HepG2 (cell line): ENCODE results near the gene ARCN1. TPM values are rescaled to one million over a fixed set of nuclear protein-coding genes. Genes with fewer than 3 reads are reported as not detected.

Experiments used
- ATAC-seq: fragments of 200-7000 bp; cut with Tn5 transposase; 3 replicates; pipeline ENCODE4 v1.9.1; 2020; ENCODE audit warnings: mild to moderate bottlenecking, moderate library complexity
- BruUV-seq: library from RNA; stranded (reverse); fragments of 400-500 nt; replicated peaks from 2 replicates; lab custom pipeline; 2021; lab: Mats Ljungman, UMichigan
- CTCF ChIA-PET: fragments of 300-600 bp; formaldehyde crosslinking; extraction: SDS; loops from one replicate; lab custom pipeline; 2021; ENCODE audit warnings: low total read pairs, inconsistent platforms, low intra/inter-chr PET ratio; lab: Yijun Ruan, JAX
- POLR2A ChIA-PET: fragments of 350-600 bp; sonication (Branson Sonifier 250); formaldehyde crosslinking; loops from one replicate; lab custom pipeline; 2020; ENCODE audit warnings: antibody characterized with exemption, inconsistent platforms; lab: Yijun Ruan, JAX
- DNase-seq: peaks from one replicate; pipeline ENCODE4 v3.0.0-alpha.2; 2015; ENCODE audit warnings: low spot score
- FAIRE-seq: peaks from 3 replicates; lab custom pipeline; 2011; peaks lifted over from hg19 to GRCh38; lab: Jason Lieb, UNC
- H2AFZ ChIP-seq: one replicate; pipeline ENCODE4 v1.6.1; 2011; ENCODE audit warnings: low read length, inconsistent platforms
- H3K27ac ChIP-seq: fragments of 300-600 bp; 3 replicates; pipeline ENCODE4 v1.8.0; 2011; ENCODE audit warnings: mixed run types, mild to moderate bottlenecking, mixed read lengths, low read length, inconsistent platforms; ENCODE audit not compliant: insufficient read depth; ENCODE audit errors: extremely low read length
- H3K27me3 ChIP-seq, 2 experiments: fragments of 200-600 bp in 1 of 2; 2 replicates in 1 of 2; 3 replicates in 1 of 2; pipeline versions ENCODE4 v1.6.0 to v1.8.0; 2011; ENCODE audit warnings: low read length in 2 of 2, mild to moderate bottlenecking in 2 of 2, moderate library complexity in 2 of 2, inconsistent platforms in 1 of 2; ENCODE audit not compliant: insufficient read depth in 2 of 2, control insufficient read depth in 1 of 2
- H3K36me3 ChIP-seq, 2 experiments: fragments of 200-600 bp in 1 of 2; replicated peaks in 1 of 2; 2 replicates in 1 of 2; 3 replicates in 1 of 2; pipeline versions ENCODE4 v1.5.1 to v1.8.0; 2011; ENCODE audit warnings: low read length in 2 of 2, inconsistent platforms in 1 of 2; ENCODE audit not compliant: insufficient read depth in 2 of 2, control insufficient read depth in 1 of 2
- H3K4me1 ChIP-seq: 2 replicates; pipeline ENCODE4 v1.5.1; 2012; ENCODE audit warnings: low read length, inconsistent platforms; ENCODE audit not compliant: insufficient read depth
- H3K4me2 ChIP-seq: 2 replicates; pipeline ENCODE4 v1.6.0; 2011; ENCODE audit warnings: low read depth, low read length, inconsistent platforms
- H3K4me3 ChIP-seq, 3 experiments: fragments of 200-600 bp in 1 of 3; sonication (generic), shearing (Covaris generic) in 1 of 3; replicated peaks in 1 of 3; 2 replicates each; pipeline ENCODE4 v1.5.1; 2011 to 2016; ENCODE audit warnings: low read length in 3 of 3, inconsistent platforms in 2 of 3, low read depth in 2 of 3, mild to moderate bottlenecking in 2 of 3, control low read depth in 1 of 3, mixed read lengths in 1 of 3; ENCODE audit not compliant: insufficient read depth in 1 of 3
- H3K79me2 ChIP-seq: one replicate; pipeline ENCODE4 v1.6.1; 2011; ENCODE audit warnings: low read length, inconsistent platforms; ENCODE audit not compliant: insufficient read depth
- H3K9ac ChIP-seq: 2 replicates; pipeline ENCODE4 v1.6.0; 2011; ENCODE audit warnings: mild to moderate bottlenecking, low read depth, low read length, inconsistent platforms; ENCODE audit not compliant: insufficient read depth
- H3K9me3 ChIP-seq: 2 replicates; pipeline ENCODE4 v1.5.1; 2012; ENCODE audit warnings: mild to moderate bottlenecking, low read length
- H4K20me1 ChIP-seq: 2 replicates; pipeline ENCODE4 v1.6.0; 2011; ENCODE audit warnings: inconsistent platforms, mild to moderate bottlenecking, low read length, moderate library complexity; ENCODE audit not compliant: insufficient read depth
- ARID2 ChIP-seq: sonication (generic); formaldehyde crosslinking; IDR thresholded peaks from 2 replicates; pipeline ENCODE4 v1.8.1; 2022; ENCODE audit warnings: mild to moderate bottlenecking, missing genetic modification reagents, borderline replicate concordance
- ESRRA ChIP-seq: sonication (generic); formaldehyde crosslinking; IDR thresholded peaks from 2 replicates; pipeline ENCODE4 v1.5.1; 2020; ENCODE audit warnings: mild to moderate bottlenecking, low read depth, missing genetic modification reagents
- GTF3A ChIP-seq: sonication (generic); formaldehyde crosslinking; conservative IDR thresholded peaks from 2 replicates; pipeline ENCODE4 v1.4.0; 2020; ENCODE audit warnings: mild to moderate bottlenecking, missing genetic modification reagents
- HES4 ChIP-seq: sonication (generic); formaldehyde crosslinking; IDR thresholded peaks from 2 replicates; pipeline ENCODE4 v1.9.0; 2021; ENCODE audit warnings: mild to moderate bottlenecking, missing genetic modification reagents, borderline replicate concordance
- HNRNPLL ChIP-seq: fragments of 200-400 bp; formaldehyde crosslinking; IDR thresholded peaks from 2 replicates; pipeline ENCODE4 v1.6.1; 2017; ENCODE audit warnings: mild to moderate bottlenecking, low read depth, low read length; ENCODE audit not compliant: poor library complexity, severe bottlenecking
- MAF1 ChIP-seq: sonication (generic); formaldehyde crosslinking; IDR thresholded peaks from 2 replicates; pipeline ENCODE4 v1.5.0; 2020; ENCODE audit warnings: missing genetic modification reagents, borderline replicate concordance
- MAFK ChIP-seq, 2 experiments: IDR thresholded peaks in 1 of 2; conservative IDR thresholded peaks in 1 of 2; 2 replicates each; pipeline ENCODE4 v1.6.1; 2011; ENCODE audit warnings: improper control_type of control experiment in 2 of 2, low read length in 2 of 2
- MTA3 ChIP-seq: sonication (generic); formaldehyde crosslinking; IDR thresholded peaks from 2 replicates; pipeline ENCODE4 v1.4.0; 2020; ENCODE audit warnings: missing genetic modification reagents
- RNF2 ChIP-seq: fragments of 450-650 bp; conservative IDR thresholded peaks from 2 replicates; pipeline ENCODE4 v1.6.1; 2016; ENCODE audit warnings: low read depth
- SAP130 ChIP-seq: IDR thresholded peaks from 2 replicates; pipeline ENCODE4 v1.6.1; 2016; ENCODE audit warnings: low read depth
- SP5 ChIP-seq: IDR thresholded peaks from 2 replicates; pipeline ENCODE4 v1.6.1; 2016; ENCODE audit warnings: low read depth, borderline replicate concordance
- SSRP1 ChIP-seq: IDR thresholded peaks from 2 replicates; pipeline ENCODE4 v1.6.1; 2016; ENCODE audit warnings: control low read depth
- TBX2 ChIP-seq: sonication (generic); formaldehyde crosslinking; IDR thresholded peaks from 2 replicates; pipeline ENCODE4 v1.5.0; 2020; ENCODE audit warnings: missing genetic modification reagents, mild to moderate bottlenecking, borderline replicate concordance
- TSC22D2 ChIP-seq: sonication (generic); formaldehyde crosslinking; IDR thresholded peaks from 2 replicates; pipeline ENCODE4 v1.5.1; 2020; ENCODE audit warnings: missing genetic modification reagents, mild to moderate bottlenecking, borderline replicate concordance
- ZNF160 ChIP-seq: sonication (generic); formaldehyde crosslinking; IDR thresholded peaks from 2 replicates; pipeline ENCODE4 v1.8.0; 2022; ENCODE audit warnings: mild to moderate bottlenecking, inconsistent platforms, missing genetic modification reagents
- ZNF224 ChIP-seq: sonication (generic); formaldehyde crosslinking; IDR thresholded peaks from 2 replicates; pipeline ENCODE4 v1.5.0; 2020; ENCODE audit warnings: mild to moderate bottlenecking, missing genetic modification reagents
- ZNF564 ChIP-seq: sonication (generic); formaldehyde crosslinking; IDR thresholded peaks from 2 replicates; pipeline ENCODE4 v1.8.1; 2023; ENCODE audit warnings: mild to moderate bottlenecking, missing genetic modification reagents
- ZNF660 ChIP-seq: sonication (generic); formaldehyde crosslinking; IDR thresholded peaks from 2 replicates; pipeline ENCODE4 v1.5.1; 2020; ENCODE audit warnings: mild to moderate bottlenecking, low read depth, missing genetic modification reagents, borderline replicate concordance
- ZNF777 ChIP-seq: sonication (generic); formaldehyde crosslinking; IDR thresholded peaks from 2 replicates; pipeline ENCODE4 v1.4.0; 2020; ENCODE audit warnings: missing genetic modification reagents
- WGBS: methylation state at CpG from one replicate; pipeline ENCODE4 v1.1.6; 2017; ENCODE audit warnings: low lambda C conversion rate; 5-methylcytosine and 5-hydroxymethylcytosine counted together
- in situ Hi-C: cut with HindIII; loops from 2 replicates; pipeline ENCODE4 v1.10.0; 2017; ENCODE audit warnings: low pct_unique_long_range_greater_than_20kb; ENCODE audit not compliant: extremely low pct_ligation_motif_present
- intact Hi-C: fragments of 100-400 bp; cut with micrococcal nuclease; formaldehyde crosslinking; loops from one replicate; pipeline ENCODE4 v1.10.0; 2022; ENCODE audit not compliant: unreplicated experiment
- polyA plus RNA-seq, 8 experiments: library from polyadenylated mRNA; depleted of rRNA in 3 of 8; stranded (reverse) in 7 of 8; unstranded in 1 of 8; fragments of >200 nt; fragmentation: Illumina TruSeq in 4 of 8; extraction: Trizol in 4 of 8; gene quantifications; 2 replicates each; pipeline versions ENCODE4 v1.2.1 to v1.2.3, GENCODE V29; 2011 to 2016; ENCODE audit warnings: low read depth in 4 of 8, missing spikeins in 1 of 8, mixed read lengths in 1 of 8; ENCODE audit not compliant: insufficient read depth in 1 of 8
- total RNA-seq, 5 experiments: library from RNA; depleted of rRNA; stranded (reverse); fragments of >200 nt; fragmentation: Illumina TruSeq; extraction: Trizol; gene quantifications; 2 replicates each; pipeline ENCODE4 v1.2.3, GENCODE V29; 2016; ENCODE audit warnings: low read depth in 1 of 5
- TF ChIP-seq, protein P1 (sequence below): sonication (generic); formaldehyde crosslinking; IDR thresholded peaks from 2 replicates; pipeline ENCODE4 v1.9.0; 2022; ENCODE audit warnings: missing genetic modification reagents, mild to moderate bottlenecking, borderline replicate concordance
- TF ChIP-seq, protein P2 (sequence below): sonication (generic); formaldehyde crosslinking; IDR thresholded peaks from 2 replicates; pipeline ENCODE4 v1.4.0; 2020; ENCODE audit warnings: mild to moderate bottlenecking, missing genetic modification reagents, borderline replicate concordance

The ARCN1 gene
- total and polyA plus RNA-seq, 2 of the 13 experiments (the other 11 are each of a cell fraction or from before 2014, with no cell fraction given), result 148 to 200 TPM

DNA sequence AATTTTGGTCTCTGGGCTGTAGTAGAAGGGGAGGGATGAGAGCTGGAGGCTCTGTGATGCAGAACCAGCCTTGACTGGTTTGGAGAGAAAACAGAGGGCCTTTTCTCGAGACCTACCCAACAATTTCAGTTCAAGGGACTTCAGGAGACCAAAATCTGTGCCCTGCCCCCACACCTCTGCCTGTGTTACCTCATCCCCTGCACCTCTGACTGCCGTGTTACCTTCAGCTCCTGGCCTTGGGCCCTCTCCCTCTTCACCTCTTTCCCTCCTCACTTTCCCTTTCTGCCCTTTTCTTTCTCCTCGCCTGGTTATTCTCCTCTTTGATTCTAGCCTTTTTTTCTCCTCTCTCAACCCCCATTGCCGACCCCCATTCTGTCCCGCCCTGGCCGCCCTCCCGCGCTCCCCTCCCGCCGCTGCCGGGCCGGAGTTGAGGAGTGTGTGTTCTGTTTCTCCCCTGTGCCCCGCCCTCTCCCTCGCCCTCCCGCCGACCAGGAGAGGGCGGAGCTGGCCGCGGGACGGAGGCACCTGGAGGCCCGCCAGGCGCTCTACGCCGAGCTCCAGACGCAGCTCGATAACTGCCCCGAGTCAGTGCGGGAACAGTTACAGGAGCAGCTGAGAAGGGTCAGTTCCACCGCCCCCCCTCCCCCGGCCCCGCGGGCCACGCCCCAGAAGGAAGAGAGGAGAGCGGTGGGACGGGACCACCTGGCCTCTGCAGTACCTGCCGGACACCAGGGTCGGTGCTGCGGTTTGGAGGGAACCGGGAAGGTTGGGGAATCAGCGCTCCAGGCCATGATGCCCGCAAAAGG, 62.4 kb downstream of the ARCN1 start:
- CTCF ChIA-PET, result no interaction called here
- TF ChIP-seq MTA3 (CRISPR knock-in tag) (no peak), TBX2 (no peak), SAP130 (CRISPR knock-in tag) (no peak), TSC22D2 (CRISPR knock-in tag) (no peak), ZNF160 (CRISPR knock-in tag) (no peak), SP5 (CRISPR knock-in tag) (peak; percentile 55; the same call in 1 of the 2 replicates), MAFK (conservative IDR thresholded peaks at IDR 0.05 in 1 of 2, IDR thresholded peaks at IDR 0.05 in 1 of 2; ENCODE audit: low read length in 2 of 2) (no peak), ZNF777 (CRISPR knock-in tag) (no peak), ARID2 (CRISPR knock-in tag) (no peak), ZNF660 (CRISPR knock-in tag) (no peak), ZNF224 (CRISPR knock-in tag) (no peak), MAF1 (no peak), HNRNPLL (peak; percentile 18), SSRP1 (no peak), GTF3A (CRISPR knock-in tag) (no peak), RNF2 (no peak), HES4 (CRISPR knock-in tag) (no peak), ZNF564 (CRISPR knock-in tag) (no peak), ESRRA (no peak)
- TF ChIP-seq, protein P1, sequence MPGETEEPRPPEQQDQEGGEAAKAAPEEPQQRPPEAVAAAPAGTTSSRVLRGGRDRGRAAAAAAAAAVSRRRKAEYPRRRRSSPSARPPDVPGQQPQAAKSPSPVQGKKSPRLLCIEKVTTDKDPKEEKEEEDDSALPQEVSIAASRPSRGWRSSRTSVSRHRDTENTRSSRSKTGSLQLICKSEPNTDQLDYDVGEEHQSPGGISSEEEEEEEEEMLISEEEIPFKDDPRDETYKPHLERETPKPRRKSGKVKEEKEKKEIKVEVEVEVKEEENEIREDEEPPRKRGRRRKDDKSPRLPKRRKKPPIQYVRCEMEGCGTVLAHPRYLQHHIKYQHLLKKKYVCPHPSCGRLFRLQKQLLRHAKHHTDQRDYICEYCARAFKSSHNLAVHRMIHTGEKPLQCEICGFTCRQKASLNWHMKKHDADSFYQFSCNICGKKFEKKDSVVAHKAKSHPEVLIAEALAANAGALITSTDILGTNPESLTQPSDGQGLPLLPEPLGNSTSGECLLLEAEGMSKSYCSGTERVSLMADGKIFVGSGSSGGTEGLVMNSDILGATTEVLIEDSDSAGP (CRISPR knock-in tag), result no peak
- TF ChIP-seq, protein P2, sequence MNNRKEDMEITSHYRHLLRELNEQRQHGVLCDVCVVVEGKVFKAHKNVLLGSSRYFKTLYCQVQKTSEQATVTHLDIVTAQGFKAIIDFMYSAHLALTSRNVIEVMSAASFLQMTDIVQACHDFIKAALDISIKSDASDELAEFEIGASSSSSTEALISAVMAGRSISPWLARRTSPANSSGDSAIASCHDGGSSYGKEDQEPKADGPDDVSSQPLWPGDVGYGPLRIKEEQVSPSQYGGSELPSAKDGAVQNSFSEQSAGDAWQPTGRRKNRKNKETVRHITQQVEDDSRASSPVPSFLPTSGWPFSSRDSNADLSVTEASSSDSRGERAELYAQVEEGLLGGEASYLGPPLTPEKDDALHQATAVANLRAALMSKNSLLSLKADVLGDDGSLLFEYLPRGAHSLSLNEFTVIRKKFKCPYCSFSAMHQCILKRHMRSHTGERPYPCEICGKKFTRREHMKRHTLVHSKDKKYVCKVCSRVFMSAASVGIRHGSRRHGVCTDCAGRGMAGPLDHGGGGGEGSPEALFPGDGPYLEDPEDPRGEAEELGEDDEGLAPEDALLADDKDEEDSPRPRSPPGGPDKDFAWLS, result no peak

More for the DNA sequence above, 62.4 kb downstream of the ARCN1 start:
- Histone ChIP-seq H4K20me1 (no peaks in the 10 kb centered on the region), H3K4me1 (peaks cover 9% of the 10 kb centered on the region), H3K9ac (peak overlapping the region; percentile 15; the same call in 1 of the 2 replicates), H3K36me3 (peaks cover 0 to 6% of the 10 kb centered on the region in 2 experiments; a peak in 2 of 5 replicates), H3K27ac (no peak overlapping the region), H2AFZ (no peak overlapping the region), H3K27me3 (no peaks in the 10 kb centered on the region), H3K9me3 (no peaks in the 10 kb centered on the region), H3K4me2 (peak overlapping the region; percentile 72), H3K79me2 (no peaks in the 10 kb centered on the region), H3K4me3 (peak overlapping the region; percentile 12 to 46 (median 19); a peak in 2 of 6 replicates)
- in situ Hi-C loops (no loop called here), intact Hi-C loops (no loop called here)
- ATAC-seq (peak; percentile 88), DNase-seq (peak; percentile 41), FAIRE-seq (no peak)
- WGBS, result 63% methylated on average over 41 of the region's 41 CpGs
- POLR2A ChIA-PET, result interaction anchor here (1.3 to 4.3 kb wide), 5 partner anchors 11 to 156 kb away, joined by 4 to 29 read pairs (median 5); partner anchors contain the start of gene DDX6
- no TSS peak for BruUV-seq
